Neural cell (in vitro differentiated cells): ENCODE data around the gene ABHD16B.

Experiments used
- CTCF ChIP-seq: fragments of 450-650 bp; IDR thresholded peaks from 2 replicates; pipeline ENCODE4 v1.5.1; 2014; ENCODE audit warnings: antibody characterized with exemption, mild to moderate bottlenecking, moderate library complexity; ENCODE audit not compliant: poor library complexity, severe bottlenecking
- EP300 ChIP-seq: fragments of 450-650 bp; conservative IDR thresholded peaks from 2 replicates; pipeline ENCODE4 v1.6.1; 2014; ENCODE audit warnings: antibody characterized with exemption, mild to moderate bottlenecking, moderate library complexity; ENCODE audit not compliant: poor library complexity, severe bottlenecking
- EZH2 ChIP-seq: fragments of 200-600, 300-800 bp; shearing (Covaris generic), sonication (generic); IDR thresholded peaks from 2 replicates; pipeline ENCODE4 v1.6.1; 2014; ENCODE audit warnings: antibody characterized with exemption, low read length, borderline replicate concordance, mild to moderate bottlenecking; ENCODE audit not compliant: insufficient read depth, poor library complexity, severe bottlenecking
- MXI1 ChIP-seq: fragments of 450-650 bp; conservative IDR thresholded peaks from 2 replicates; pipeline ENCODE4 v1.6.1; 2014; ENCODE audit warnings: antibody characterized with exemption, mild to moderate bottlenecking; ENCODE audit not compliant: poor library complexity, severe bottlenecking
- POLR2AphosphoS5 ChIP-seq: IDR thresholded peaks from 2 replicates; pipeline ENCODE4 v1.6.1; 2012
- RAD21 ChIP-seq: fragments of 450-650 bp; conservative IDR thresholded peaks from 2 replicates; pipeline ENCODE4 v1.6.1; 2014; ENCODE audit warnings: antibody characterized with exemption, mild to moderate bottlenecking, moderate library complexity
- REST ChIP-seq: IDR thresholded peaks from 2 replicates; pipeline ENCODE4 v1.6.1; 2012; ENCODE audit warnings: borderline replicate concordance
- TAF1 ChIP-seq: IDR thresholded peaks from 2 replicates; pipeline ENCODE4 v1.6.1; 2012; ENCODE audit warnings: low read depth

GRCh38 chr20:63829945-63830835 is 31.1 kb upstream of the ABHD16B start:
- TF ChIP-seq POLR2AphosphoS5 = no peak
- no peak for TF ChIP-seq CTCF
- no peak for TF ChIP-seq TAF1
- no peak for TF ChIP-seq EP300
- TF ChIP-seq EZH2 = no peak
- no peak for TF ChIP-seq RAD21
- no peak for TF ChIP-seq REST
- peak; percentile 64 for TF ChIP-seq MXI1
